Gastroesophageal sphincter (tissue), 4 donors: ENCODE data around the gene HOXA4. TPM values are rescaled to one million over a fixed set of nuclear protein-coding genes. Genes with fewer than 3 reads are reported as not detected.

Experiments used
- ATAC-seq: fragments of 150-250 bp; one replicate; pipeline ENCODE4 v1.9.1; 2016; ENCODE audit warnings: mild to moderate bottlenecking, moderate library complexity
- H3K27ac ChIP-seq, 4 donors: fragments of 200-600 bp; sonication (generic) in 3 of 4; 1 replicate in 3 of 4; 2 replicates in 1 of 4; pipeline ENCODE4 v1.5.1; 2016 to 2019
- H3K27me3 ChIP-seq: fragments of 200-600 bp; sonication (generic); one replicate; pipeline ENCODE4 v1.5.1; 2019
- H3K36me3 ChIP-seq, 2 donors: fragments of 200-600 bp; sonication (generic); one replicate each; pipeline ENCODE4 v1.5.1; 2019; ENCODE audit warnings: control low read depth in 1 of 2
- H3K4me1 ChIP-seq, 3 donors: fragments of 200-600 bp; sonication (generic); 1 replicate in 2 of 3; 2 replicates in 1 of 3; pipeline ENCODE4 v1.5.1; 2016 to 2019; ENCODE audit warnings: control low read depth in 2 of 3
- H3K4me3 ChIP-seq, 2 donors: fragments of 200-600 bp; sonication (generic); one replicate each; pipeline ENCODE4 v1.5.1; 2019; ENCODE audit warnings: mild to moderate bottlenecking in 1 of 2, moderate library complexity in 1 of 2
- H3K9me3 ChIP-seq, 3 donors: fragments of 200-600 bp; sonication (generic); one replicate each; pipeline ENCODE4 v1.5.1; 2017 to 2019; ENCODE audit warnings: control low read depth in 2 of 3
- CTCF ChIP-seq, 4 experiments: fragments of 200-600 bp in 2 of 4; fragments of 450-650 bp in 2 of 4; sonication (generic) in 1 of 4; IDR thresholded peaks; one replicate each; pipeline ENCODE4 v1.5.1; 2017 to 2019; ENCODE audit warnings: antibody characterized with exemption in 4 of 4, mild to moderate bottlenecking in 2 of 4, moderate library complexity in 2 of 4
- EP300 ChIP-seq: sonication (generic); formaldehyde crosslinking; IDR thresholded peaks from one replicate; pipeline ENCODE4 v1.6.1; 2017; ENCODE audit warnings: antibody characterized with exemption, mild to moderate bottlenecking
- POLR2A ChIP-seq, 2 donors: fragments of 450-650 bp; IDR thresholded peaks; one replicate each; pipeline ENCODE4 v1.6.1; 2017; ENCODE audit warnings: antibody characterized with exemption in 2 of 2, mild to moderate bottlenecking in 2 of 2, moderate library complexity in 1 of 2
- POLR2AphosphoS5 ChIP-seq: sonication (generic); formaldehyde crosslinking; IDR thresholded peaks from one replicate; pipeline ENCODE4 v1.6.1; 2017; ENCODE audit warnings: antibody characterized with exemption
- WGBS, 2 donors: methylation state at CpG; one replicate each; pipeline ENCODE4 v1.1.5; 2018; ENCODE audit warnings: low coverage in 1 of 2; 5-methylcytosine and 5-hydroxymethylcytosine counted together
- total RNA-seq, 4 donors: library from RNA; depleted of rRNA; stranded (reverse); fragments of >200 nt; gene quantifications; one replicate each; pipeline ENCODE4 v1.1.0, GENCODE V29; 2016

Gene HOXA4
- total RNA-seq, 4 donors from 2014 or later = 8.6 to 20.2 (median 15.3) TPM

GRCh38 chr7:27088002-27088922 is 42.3 kb downstream of the HOXA4 start:
- ATAC-seq = no peak
- 48 to 73% methylated on average over 11 to 15 of the region's 68 CpGs for WGBS, 2 donors
- H3K36me3 ChIP-seq = no peaks in the 10 kb centered on the region
- TF ChIP-seq EP300 (no peak), CTCF (IDR thresholded peaks at IDR 0.05) (no peak), POLR2AphosphoS5 (no peak), POLR2A (IDR thresholded peaks at IDR 0.05) (no peak)
- no peak overlapping the region for H3K27ac ChIP-seq
- H3K4me3 ChIP-seq = peak overlapping the region in 1 of 2 donors; percentile 18
- peaks cover 24% of the 10 kb centered on the region for H3K27me3 ChIP-seq
- H3K4me1 ChIP-seq = peaks cover 0 to 8% (median 0%) of the 10 kb centered on the region in 3 donors
- no peaks in the 10 kb centered on the region for H3K9me3 ChIP-seq

GRCh38 chr7:27083646-27084045 is 46.9 kb downstream of the HOXA4 start:
- peaks cover 19% of the 10 kb centered on the region for H3K27me3 ChIP-seq
- no peaks in the 10 kb centered on the region for H3K36me3 ChIP-seq
- WGBS, 2 donors = 83 to 85% methylated on average over 2 of the region's 2 CpGs
- TF ChIP-seq POLR2A (IDR thresholded peaks at IDR 0.05) (no peak), EP300 (no peak), POLR2AphosphoS5 (no peak), CTCF (IDR thresholded peaks at IDR 0.05) (no peak)
- no peaks in the 10 kb centered on the region for H3K9me3 ChIP-seq
- H3K27ac ChIP-seq = no peak overlapping the region
- no peak for ATAC-seq
- H3K4me3 ChIP-seq = no peak overlapping the region
- peaks cover 0 to 8% (median 0%) of the 10 kb centered on the region in 3 donors for H3K4me1 ChIP-seq

- Histone ChIP-seq H3K4me3 (no peak overlapping the region), H3K27ac (no peak overlapping the region), H3K9me3 (no peaks in the 10 kb centered on the region), H3K27me3 (peaks cover 4% of the 10 kb centered on the region), H3K4me1 (no peaks in the 10 kb centered on the region), H3K36me3 (no peaks in the 10 kb centered on the region)
- no peak for ATAC-seq
- WGBS, 2 donors = 88 to 90% methylated on average over 1 of the region's 1 CpG
- TF ChIP-seq EP300 (no peak), CTCF (IDR thresholded peaks at IDR 0.05) (no peak), POLR2AphosphoS5 (no peak), POLR2A (IDR thresholded peaks at IDR 0.05) (no peak)
These were observed 48.4 kb downstream of the HOXA4 start for GRCh38 chr7:27082171-27082570.

- H3K27me3 ChIP-seq = no peaks in the 10 kb centered on the region
- no peak for ATAC-seq
- H3K36me3 ChIP-seq = no peaks in the 10 kb centered on the region
- no peak for TF ChIP-seq CTCF (IDR thresholded peaks at IDR 0.05)
- TF ChIP-seq POLR2A (IDR thresholded peaks at IDR 0.05) = no peak
- no peak for TF ChIP-seq EP300
- TF ChIP-seq POLR2AphosphoS5 = no peak
- H3K27ac ChIP-seq = no peak overlapping the region
- WGBS, 2 donors = 49 to 75% methylated on average over 2 to 4 of the region's 4 CpGs
- H3K4me3 ChIP-seq = no peak overlapping the region
- no peaks in the 10 kb centered on the region for H3K9me3 ChIP-seq
- no peaks in the 10 kb centered on the region for H3K4me1 ChIP-seq
These were observed 49.6 kb downstream of the HOXA4 start for GRCh38 chr7:27080844-27081436.
